Measurements from ENCODE around the gene AUTS2.

The AUTS2 gene

GRCh38 chr7:69751026-69751425 lies 152.8 kb downstream of the AUTS2 start:
- no peak for TF ChIP-seq CTCF (IDR thresholded peaks at IDR 0.05; ENCODE audit: low read depth, low read length)
- no peak overlapping the region for H3K4me3 ChIP-seq (replicated peaks in 1 of 2; ENCODE audit: low read depth in 2 of 2, low read length in 2 of 2)
- no peak for DNase-seq (ENCODE audit: low read depth in 2 of 2)

DNA sequence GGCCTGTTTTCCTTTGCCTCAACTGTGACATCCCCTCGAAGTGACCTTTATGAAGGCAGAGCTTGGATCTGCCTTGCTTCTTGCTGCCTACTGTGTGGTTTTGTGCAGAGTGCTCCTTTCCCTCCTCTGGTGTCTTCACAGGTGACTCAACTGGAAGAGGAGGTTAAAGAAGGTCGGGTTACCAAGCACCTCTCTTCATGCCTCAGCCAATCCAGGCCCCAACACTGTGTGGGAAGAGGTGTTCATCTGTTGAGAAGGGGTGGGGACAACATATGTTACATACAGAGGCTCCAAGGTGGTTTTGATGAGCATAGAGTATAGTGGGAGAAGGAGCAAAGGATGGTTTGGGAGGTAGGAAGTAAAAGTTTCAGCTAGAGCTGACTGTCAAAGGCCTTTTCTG lies 155.7 kb downstream of the AUTS2 start:
- no peak for TF ChIP-seq CTCF (IDR thresholded peaks at IDR 0.05; ENCODE audit: low read depth, low read length)
- DNase-seq (ENCODE audit: low read depth in 2 of 2), result no peak
- H3K4me3 ChIP-seq (replicated peaks in 1 of 2; ENCODE audit: low read depth in 2 of 2, low read length in 2 of 2), result no peak overlapping the region

DNA sequence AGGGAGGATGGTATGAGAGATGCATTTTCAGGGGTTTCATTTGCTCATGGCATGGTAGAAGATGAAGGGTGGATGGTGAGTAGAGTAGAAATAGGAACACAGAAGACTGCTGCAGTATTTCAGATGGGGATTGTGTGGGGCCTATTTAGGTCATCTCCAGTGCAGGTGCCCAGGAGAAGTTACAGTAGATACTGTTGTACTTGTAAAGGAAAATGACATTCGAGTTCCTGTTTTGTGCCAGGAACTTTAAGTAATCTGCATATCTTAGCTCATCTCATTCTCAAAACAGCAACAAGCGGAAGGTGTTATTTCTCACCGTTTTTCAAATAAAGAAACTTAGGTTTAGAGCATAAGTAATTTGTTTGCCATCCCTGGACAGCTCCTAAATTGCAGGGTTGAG lies 156.2 kb downstream of the AUTS2 start:
- no peak for TF ChIP-seq CTCF (IDR thresholded peaks at IDR 0.05; ENCODE audit: low read depth, low read length)
- DNase-seq (ENCODE audit: low read depth in 2 of 2), result no peak
- H3K4me3 ChIP-seq (replicated peaks in 1 of 2; ENCODE audit: low read depth in 2 of 2, low read length in 2 of 2), result no peak overlapping the region

DNA sequence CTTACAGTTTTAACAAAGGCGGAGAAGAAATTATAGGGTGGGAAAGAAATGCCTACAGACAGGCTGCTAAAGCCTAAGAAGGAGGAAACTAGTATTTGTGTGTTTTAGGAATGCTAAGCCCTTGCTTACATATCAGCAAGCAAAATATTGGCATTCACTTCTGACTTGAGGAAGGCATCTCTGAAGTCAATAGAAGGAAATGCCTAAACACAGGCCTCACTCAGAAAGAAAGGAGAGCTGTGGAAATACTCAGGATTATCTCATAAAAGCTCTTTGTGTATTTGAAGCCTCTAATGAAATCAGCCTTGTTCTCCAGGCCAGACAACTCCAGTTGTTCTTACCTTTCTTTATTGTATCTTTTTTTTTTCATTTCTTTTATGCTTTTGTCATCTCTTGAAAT lies 158.0 kb downstream of the AUTS2 start:
- DNase-seq (ENCODE audit: low read depth in 2 of 2), result peak; percentile 51 to 72
- H3K4me3 ChIP-seq (replicated peaks in 1 of 2; ENCODE audit: low read depth in 2 of 2, low read length in 2 of 2), result no peak overlapping the region
- no peak for TF ChIP-seq CTCF (IDR thresholded peaks at IDR 0.05; ENCODE audit: low read depth, low read length)

DNA sequence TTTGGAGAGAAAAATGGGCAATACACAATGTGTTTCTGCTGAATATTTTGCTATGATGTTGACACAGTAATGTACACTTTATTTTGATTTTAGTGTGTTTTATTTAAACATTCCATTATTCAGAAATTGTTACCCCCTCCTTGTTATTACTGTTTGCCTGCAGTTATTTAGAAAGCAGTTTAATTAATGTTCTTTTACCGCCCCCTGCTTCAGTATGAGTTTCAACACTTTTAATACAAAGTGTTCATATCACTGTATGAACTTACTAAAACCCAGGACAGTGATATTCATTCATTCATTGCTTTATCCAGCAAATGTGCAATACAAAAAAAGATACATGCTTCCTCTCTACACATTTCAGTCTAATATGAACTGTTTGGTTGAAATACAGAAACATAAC lies 159.3 kb downstream of the AUTS2 start:
- H3K4me3 ChIP-seq (replicated peaks in 1 of 2; ENCODE audit: low read depth in 2 of 2, low read length in 2 of 2), result no peak overlapping the region
- no peak for DNase-seq (ENCODE audit: low read depth in 2 of 2)
- TF ChIP-seq CTCF (IDR thresholded peaks at IDR 0.05; ENCODE audit: low read depth, low read length), result no peak

- H3K4me3 ChIP-seq (replicated peaks in 1 of 2; ENCODE audit: low read depth in 2 of 2, low read length in 2 of 2), result no peak overlapping the region
- no peak for TF ChIP-seq CTCF (IDR thresholded peaks at IDR 0.05; ENCODE audit: low read depth, low read length)
- peak; percentile 18 to 32 for DNase-seq (ENCODE audit: low read depth in 2 of 2)
Measured at GRCh38 chr7:69757981-69758430, 159.7 kb downstream of the AUTS2 start.

DNA sequence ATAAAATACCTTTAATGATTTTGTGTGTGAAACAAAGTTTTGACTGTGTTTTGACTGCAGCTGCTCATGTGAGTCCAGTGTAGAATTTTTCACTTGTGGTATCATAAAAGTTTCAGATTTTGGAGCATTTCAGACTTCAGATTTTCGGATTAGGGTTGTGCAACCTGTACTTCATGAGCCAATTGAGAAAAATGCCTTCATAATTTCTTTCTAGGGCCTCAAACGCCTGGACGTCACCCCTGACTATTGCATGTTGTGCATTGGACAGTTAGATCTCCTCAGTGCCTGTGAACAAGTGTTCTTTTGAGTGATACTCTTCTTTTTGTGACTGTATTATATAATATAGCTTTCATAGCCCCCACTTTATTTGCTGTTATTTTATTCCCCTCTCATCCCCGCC lies 161.1 kb downstream of the AUTS2 start:
- no peak overlapping the region for H3K4me3 ChIP-seq (replicated peaks in 1 of 2; ENCODE audit: low read depth in 2 of 2, low read length in 2 of 2)
- DNase-seq (ENCODE audit: low read depth in 2 of 2), result no peak
- no peak for TF ChIP-seq CTCF (IDR thresholded peaks at IDR 0.05; ENCODE audit: low read depth, low read length)
